Thyroid gland (tissue), 4 donors: ENCODE measurements around the gene CCT3. TPM values are rescaled to one million over a fixed set of nuclear protein-coding genes. Genes with fewer than 3 reads are reported as not detected.

Experiments
- DNase-seq, 2 donors: peaks; one replicate each; pipeline ENCODE4 v3.0.0-alpha.2; 2019
- H3K27ac ChIP-seq, 3 donors: fragments of 200-600 bp; sonication (generic); 1 replicate in 2 of 3; 2 replicates in 1 of 3; pipeline ENCODE4 v1.5.1; 2016 to 2019; ENCODE audit warnings: mild to moderate bottlenecking in 1 of 3, moderate library complexity in 1 of 3
- H3K27me3 ChIP-seq: fragments of 200-600 bp; sonication (generic); one replicate; pipeline ENCODE4 v1.5.1; 2019
- H3K36me3 ChIP-seq, 2 donors: fragments of 200-600 bp; sonication (generic); one replicate each; pipeline ENCODE4 v1.5.1; 2016 to 2019
- H3K4me1 ChIP-seq, 2 donors: fragments of 200-600 bp; sonication (generic); one replicate each; pipeline ENCODE4 v1.5.1; 2017 to 2019
- H3K4me3 ChIP-seq, 3 donors: fragments of 200-600 bp; sonication (generic); replicated peaks in 1 of 3; 1 replicate in 2 of 3; 2 replicates in 1 of 3; pipeline ENCODE4 v1.5.1; 2016; ENCODE audit warnings: mild to moderate bottlenecking in 1 of 3
- H3K9me3 ChIP-seq: fragments of 200-600 bp; sonication (generic); one replicate; pipeline ENCODE4 v1.5.1; 2017
- POLR2A ChIP-seq, 2 donors: fragments of 450-650 bp; IDR thresholded peaks; one replicate each; pipeline ENCODE4 v1.6.1; 2017; ENCODE audit warnings: antibody characterized with exemption in 2 of 2, mild to moderate bottlenecking in 2 of 2, moderate library complexity in 1 of 2
- WGBS, 2 donors: methylation state at CpG; one replicate each; pipeline ENCODE4 v1.1.5; 2017; 5-methylcytosine and 5-hydroxymethylcytosine counted together
- intact Hi-C: fragments of 100-400 bp; cut with DNase I; formaldehyde crosslinking; loops from one replicate; pipeline ENCODE4 v1.15.1; 2023
- total RNA-seq, 4 donors: library from RNA; depleted of rRNA; stranded (reverse); fragments of >200 nt; gene quantifications; one replicate each; pipeline ENCODE4 v1.2.3, GENCODE V29; 2016
- TF ChIP-seq, protein P1 (sequence below), 6 experiments: fragments of 200-600 bp in 3 of 6; fragments of 450-650 bp in 3 of 6; sonication (generic) in 3 of 6; IDR thresholded peaks; one replicate each; pipeline ENCODE4 v1.5.1; 2016 to 2019; ENCODE audit warnings: antibody characterized with exemption in 6 of 6, mild to moderate bottlenecking in 2 of 6, inconsistent platforms in 1 of 6, moderate library complexity in 1 of 6

The CCT3 gene
- total RNA-seq, 4 donors from 2014 or later: 121 to 214 (median 170) TPM

DNA sequence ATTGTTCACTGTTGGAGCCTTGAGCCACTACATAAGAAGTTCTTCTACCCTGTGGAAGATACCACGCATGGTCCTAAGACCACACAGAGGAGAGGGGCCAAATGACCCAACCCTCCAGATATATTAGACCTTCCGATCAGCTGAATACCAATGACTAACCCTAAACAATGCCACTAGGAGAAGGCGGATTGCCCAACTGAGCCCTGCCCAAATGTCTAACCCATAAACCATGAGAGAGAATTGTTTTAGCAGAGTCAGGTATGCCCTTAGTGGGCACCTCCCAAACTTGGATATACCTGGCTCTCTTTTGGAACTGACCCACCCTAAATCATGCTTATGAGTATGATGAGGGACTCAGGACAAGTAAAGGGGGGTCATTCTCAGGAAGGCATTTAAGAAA lies 67.8 kb downstream of the CCT3 start:
- no peaks in the 10 kb centered on the region for H3K4me1 ChIP-seq
- peaks cover 71 to 80% of the 10 kb centered on the region in 2 donors for H3K36me3 ChIP-seq
- H3K27me3 ChIP-seq: no peaks in the 10 kb centered on the region
- no peak overlapping the region for H3K4me3 ChIP-seq
- 92 to 97% methylated on average over 2 to 3 of the region's 3 CpGs for WGBS, 2 donors
- H3K9me3 ChIP-seq: no peaks in the 10 kb centered on the region
- intact Hi-C loops: no loop called here
- DNase-seq: no peak
- no peak overlapping the region for H3K27ac ChIP-seq
- TF ChIP-seq, protein P1, sequence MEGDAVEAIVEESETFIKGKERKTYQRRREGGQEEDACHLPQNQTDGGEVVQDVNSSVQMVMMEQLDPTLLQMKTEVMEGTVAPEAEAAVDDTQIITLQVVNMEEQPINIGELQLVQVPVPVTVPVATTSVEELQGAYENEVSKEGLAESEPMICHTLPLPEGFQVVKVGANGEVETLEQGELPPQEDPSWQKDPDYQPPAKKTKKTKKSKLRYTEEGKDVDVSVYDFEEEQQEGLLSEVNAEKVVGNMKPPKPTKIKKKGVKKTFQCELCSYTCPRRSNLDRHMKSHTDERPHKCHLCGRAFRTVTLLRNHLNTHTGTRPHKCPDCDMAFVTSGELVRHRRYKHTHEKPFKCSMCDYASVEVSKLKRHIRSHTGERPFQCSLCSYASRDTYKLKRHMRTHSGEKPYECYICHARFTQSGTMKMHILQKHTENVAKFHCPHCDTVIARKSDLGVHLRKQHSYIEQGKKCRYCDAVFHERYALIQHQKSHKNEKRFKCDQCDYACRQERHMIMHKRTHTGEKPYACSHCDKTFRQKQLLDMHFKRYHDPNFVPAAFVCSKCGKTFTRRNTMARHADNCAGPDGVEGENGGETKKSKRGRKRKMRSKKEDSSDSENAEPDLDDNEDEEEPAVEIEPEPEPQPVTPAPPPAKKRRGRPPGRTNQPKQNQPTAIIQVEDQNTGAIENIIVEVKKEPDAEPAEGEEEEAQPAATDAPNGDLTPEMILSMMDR (IDR thresholded peaks at IDR 0.05): no peak
- no peak for TF ChIP-seq POLR2A (IDR thresholded peaks at IDR 0.05)

DNA sequence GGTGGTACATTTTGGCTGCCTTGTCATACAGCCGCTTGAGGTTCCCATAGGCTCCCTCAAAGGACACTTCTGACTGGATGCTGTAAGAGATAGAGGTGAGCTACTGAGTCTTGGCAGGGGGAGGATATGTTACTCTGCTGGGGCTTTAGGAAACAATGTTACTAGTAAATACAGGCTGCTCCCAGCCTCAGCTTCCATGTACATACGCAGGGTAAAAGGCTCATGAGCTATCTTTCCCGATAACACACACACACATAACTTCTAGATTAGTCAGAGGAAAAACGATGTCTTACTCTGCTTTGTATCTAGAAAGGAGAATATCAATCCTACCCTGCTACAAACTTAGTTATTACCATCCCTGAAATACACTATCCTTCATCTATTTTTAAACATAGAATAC lies 69.8 kb downstream of the CCT3 start:
- DNase-seq: no peak
- Histone ChIP-seq H3K4me1 (no peaks in the 10 kb centered on the region), H3K9me3 (no peaks in the 10 kb centered on the region), H3K4me3 (no peak overlapping the region), H3K27ac (no peak overlapping the region), H3K27me3 (no peaks in the 10 kb centered on the region), H3K36me3 (peaks cover 65 to 70% of the 10 kb centered on the region in 2 donors)
- TF ChIP-seq, protein P1 (IDR thresholded peaks at IDR 0.05): no peak
- no peak for TF ChIP-seq POLR2A (IDR thresholded peaks at IDR 0.05)
- intact Hi-C loops: no loop called here
- 95 to 96% methylated on average over 4 of the region's 4 CpGs for WGBS, 2 donors

DNA sequence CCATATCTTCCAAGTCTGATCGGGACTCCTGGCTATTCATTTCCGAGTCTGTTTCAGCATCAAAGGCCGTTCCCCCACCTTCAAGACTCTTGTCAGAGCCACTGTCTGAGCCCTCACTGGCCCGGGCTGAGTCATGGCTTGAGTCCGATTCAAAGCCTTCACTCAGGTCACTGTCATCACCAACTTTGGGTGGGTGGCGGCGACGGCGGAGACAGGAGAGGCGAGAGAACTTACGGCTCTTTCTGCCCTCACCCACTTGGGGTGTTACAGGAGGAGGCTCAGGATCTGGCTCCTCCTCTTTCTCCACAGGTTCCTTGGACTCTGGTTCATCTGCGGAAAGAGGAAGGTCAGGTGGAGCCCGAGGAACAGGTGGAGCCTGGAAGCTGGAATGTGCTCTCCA lies 72.0 kb downstream of the CCT3 start:
- Histone ChIP-seq H3K9me3 (no peaks in the 10 kb centered on the region), H3K4me1 (no peaks in the 10 kb centered on the region), H3K36me3 (peaks cover 61 to 71% of the 10 kb centered on the region in 2 donors), H3K27ac (no peak overlapping the region), H3K27me3 (no peaks in the 10 kb centered on the region), H3K4me3 (no peak overlapping the region)
- WGBS, 2 donors: 93 to 96% methylated on average over 13 of the region's 13 CpGs
- DNase-seq: no peak
- no peak for TF ChIP-seq POLR2A (IDR thresholded peaks at IDR 0.05)
- TF ChIP-seq, protein P1 (IDR thresholded peaks at IDR 0.05): no peak
- intact Hi-C loops: no loop called here

DNA sequence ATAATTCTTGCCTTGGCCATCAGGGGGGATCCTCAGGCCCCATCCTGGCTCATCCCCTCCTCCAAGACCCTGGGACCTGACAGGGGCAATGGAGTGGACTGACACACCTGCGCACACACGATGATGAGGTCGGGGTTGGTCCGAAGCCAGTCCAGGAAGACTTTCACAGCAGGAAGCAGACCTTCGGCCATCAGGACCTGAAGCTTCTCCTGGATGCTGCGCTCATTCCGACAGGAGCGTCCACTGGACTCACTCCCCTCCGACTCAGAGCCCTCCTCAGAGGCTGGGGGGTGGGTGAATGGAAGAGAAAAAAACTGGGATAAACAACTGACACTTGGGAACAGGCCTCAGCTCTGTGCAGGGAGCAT lies 74.8 kb downstream of the CCT3 start:
- intact Hi-C loops: no loop called here
- Histone ChIP-seq H3K4me3 (no peak overlapping the region), H3K36me3 (peaks cover 82 to 85% of the 10 kb centered on the region in 2 donors)

DNA sequence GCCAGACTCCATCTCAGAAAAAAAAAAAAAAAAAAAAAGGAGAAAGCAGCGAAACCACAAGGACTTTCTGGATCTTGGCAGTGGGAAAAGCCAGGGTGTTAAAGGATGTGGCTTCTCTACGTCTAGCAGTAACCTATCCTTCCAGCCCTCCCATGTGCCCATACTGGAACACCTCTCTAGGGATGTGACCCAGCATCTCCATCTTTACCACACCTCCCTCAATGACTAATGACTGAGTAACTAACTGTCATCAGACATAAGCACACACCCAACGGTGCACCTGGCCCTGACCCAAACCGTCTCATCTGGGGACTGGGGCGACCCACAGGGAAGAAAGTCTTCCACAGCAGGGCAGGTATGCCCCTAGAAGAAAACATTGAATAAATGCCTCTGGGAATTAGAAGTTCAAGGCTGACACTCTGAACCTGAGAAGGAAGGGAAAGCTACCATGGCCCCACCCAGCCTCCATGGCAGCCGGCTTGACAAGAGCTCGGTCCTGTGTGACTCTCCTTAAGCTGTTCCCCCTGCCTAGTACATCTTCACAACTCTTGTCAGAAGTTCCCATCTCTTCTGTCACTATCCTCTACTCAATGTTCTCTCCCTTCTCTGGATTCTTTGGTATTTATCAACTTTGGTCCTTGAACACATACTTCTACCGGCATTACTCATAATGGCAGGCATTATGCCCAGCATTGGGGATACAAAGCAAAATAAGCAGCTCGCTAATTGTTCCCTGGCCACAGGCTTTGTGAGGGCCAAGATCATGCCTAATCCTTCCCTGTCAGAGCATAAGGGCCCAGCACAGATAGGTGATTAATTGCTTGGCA lies 75.4 kb downstream of the CCT3 start:
- Histone ChIP-seq H3K27me3 (no peaks in the 10 kb centered on the region), H3K4me1 (no peaks in the 10 kb centered on the region), H3K9me3 (no peaks in the 10 kb centered on the region), H3K4me3 (no peak overlapping the region), H3K27ac (no peak overlapping the region), H3K36me3 (peaks cover 82 to 85% of the 10 kb centered on the region in 2 donors)
- no peak for TF ChIP-seq POLR2A (IDR thresholded peaks at IDR 0.05)
- TF ChIP-seq, protein P1 (IDR thresholded peaks at IDR 0.05): no peak
- no peak for DNase-seq
- intact Hi-C loops: no loop called here
- 85 to 92% methylated on average over 9 of the region's 9 CpGs for WGBS, 2 donors

More for the DNA sequence above, 74.8 kb downstream of the CCT3 start:
- DNase-seq: no peak
- Histone ChIP-seq H3K9me3 (no peaks in the 10 kb centered on the region), H3K4me1 (no peaks in the 10 kb centered on the region), H3K27me3 (no peaks in the 10 kb centered on the region), H3K27ac (no peak overlapping the region)
- TF ChIP-seq POLR2A (IDR thresholded peaks at IDR 0.05): no peak
- TF ChIP-seq, protein P1 (IDR thresholded peaks at IDR 0.05): no peak
- WGBS, 2 donors: 91 to 95% methylated on average over 9 of the region's 9 CpGs
